Stimulated activated naive CD4-positive, alpha-beta T cell (primary cell): ENCODE measurements around the gene ZCCHC18.

ENCODE experiments used
- DNase-seq, 6 experiments: peaks; one replicate each; lab custom pipeline; 2025; lab: John Stamatoyannopoulos, UW

ZCCHC18 gene

DNA sequence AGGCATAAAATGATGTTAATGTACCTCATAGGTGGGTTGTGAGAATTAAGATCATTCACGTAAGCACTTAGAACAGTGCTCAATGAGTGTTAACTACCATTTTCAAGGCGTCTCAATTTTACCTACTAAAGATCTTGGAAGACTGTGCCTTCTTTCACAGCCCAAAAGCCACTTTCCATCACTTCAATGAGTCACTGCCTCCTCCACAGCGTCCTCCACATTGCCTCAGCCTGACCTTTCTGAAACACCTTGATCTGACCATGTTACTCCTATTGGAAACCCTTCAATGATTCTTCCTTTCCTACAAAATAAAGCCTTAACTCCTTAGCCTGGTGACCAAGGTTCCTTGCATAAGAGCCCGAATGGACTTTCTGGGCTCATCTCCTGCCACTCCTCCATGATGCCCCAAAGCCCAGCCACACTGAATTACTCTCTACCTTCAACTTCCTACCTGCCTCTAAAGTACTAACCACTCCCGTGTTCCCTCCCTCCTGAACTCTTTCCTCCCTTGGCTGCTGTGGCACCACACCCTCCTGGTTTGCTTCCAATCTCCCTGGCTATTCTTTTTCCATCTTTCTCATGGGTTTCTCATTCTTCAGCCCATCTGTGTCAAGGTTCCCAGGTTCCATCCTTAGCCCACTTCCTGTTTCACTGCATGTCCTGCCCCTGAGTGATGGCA is 22.4 kb downstream of the ZCCHC18 start:
- no peak for DNase-seq

GRCh38 chrX:104135677-104136076 is 23.4 kb downstream of the ZCCHC18 start:
- DNase-seq = no peak

GRCh38 chrX:104136241-104137019 is 24.1 kb downstream of the ZCCHC18 start:
- peak; percentile 14 to 68 (median 36) for DNase-seq

- peak in 1 of 6 experiments; percentile 6 for DNase-seq
Observed at GRCh38 chrX:104137496-104137895, 25.2 kb downstream of the ZCCHC18 start.

GRCh38 chrX:104141087-104141760 is 28.9 kb downstream of the ZCCHC18 start:
- DNase-seq = no peak

- DNase-seq = no peak
Observed at GRCh38 chrX:104151037-104151436, 38.7 kb downstream of the ZCCHC18 start.

DNA sequence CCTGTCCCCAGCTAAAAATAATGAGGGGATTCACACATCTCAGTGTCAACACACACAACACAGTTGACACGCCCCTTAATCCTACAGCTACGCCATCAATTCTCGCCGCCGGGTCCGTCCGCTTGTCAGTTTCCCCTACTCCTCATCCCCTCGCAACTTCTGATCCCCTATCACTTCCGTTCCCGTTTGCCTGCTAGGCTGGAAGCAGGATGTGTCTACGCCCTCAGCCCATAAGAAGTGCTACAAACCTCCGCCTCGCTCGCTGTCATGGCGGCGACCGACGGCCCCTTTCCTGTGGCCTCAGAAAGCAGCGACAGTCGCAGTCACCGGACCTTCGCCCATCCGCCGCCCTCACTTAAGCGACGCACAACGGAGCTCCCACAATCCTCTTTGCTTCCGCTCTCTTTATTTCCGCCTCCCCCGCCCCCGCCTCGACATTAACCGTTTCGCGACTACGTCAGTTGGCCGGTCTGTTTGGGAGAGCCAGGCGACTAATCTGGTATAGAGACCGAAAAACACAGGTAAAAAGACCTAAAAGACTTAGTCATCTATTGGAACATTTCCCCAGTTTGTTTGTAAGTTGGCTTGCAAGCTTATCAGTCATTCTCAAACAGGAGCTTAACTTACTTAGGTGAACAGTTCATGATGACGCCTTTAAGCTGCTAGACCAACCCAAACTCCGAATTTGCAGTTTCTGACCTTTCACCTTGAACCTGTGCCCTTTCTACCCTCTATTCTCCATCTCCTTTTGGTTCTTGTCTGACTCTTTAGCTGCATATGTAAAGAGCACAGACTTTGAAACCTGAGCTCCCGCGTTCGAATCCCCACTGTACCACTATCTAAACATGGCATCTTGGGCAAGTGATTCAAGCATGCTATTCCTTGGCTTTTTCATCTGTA is 44.6 kb downstream of the ZCCHC18 start, which contains the start of gene SLC25A53:
TSS of gene SLC25A53 (minus strand) at position 380 of the 900 bp plus-strand sequence. CDS start 51,752 bp downstream, outside the sequence.
- DNase-seq = peak; percentile 67 to 88 (median 78)
